Testis (tissue), 3 donors: ENCODE results near the gene PRXL2C. TPM values are rescaled to one million over a fixed set of nuclear protein-coding genes. Genes with fewer than 3 reads are reported as not detected.

ENCODE experiments used
- DNase-seq: peaks from one replicate; pipeline ENCODE4 v3.0.0-alpha.2; 2019
- H3K27ac ChIP-seq, 2 donors: fragments of 200-600 bp; sonication (generic); one replicate each; pipeline ENCODE4 v1.5.1; 2019
- H3K27me3 ChIP-seq: fragments of 200-600 bp; sonication (generic); one replicate; pipeline ENCODE4 v1.5.1; 2019
- H3K36me3 ChIP-seq: fragments of 200-600 bp; sonication (generic); one replicate; pipeline ENCODE4 v1.5.1; 2017; ENCODE audit warnings: low read depth; ENCODE audit errors: missing control alignments
- H3K4me1 ChIP-seq: fragments of 200-600 bp; sonication (generic); one replicate; pipeline ENCODE4 v1.5.1; 2019
- H3K4me3 ChIP-seq, 2 donors: fragments of 200-600 bp; sonication (generic); one replicate each; pipeline ENCODE4 v1.5.1; 2017 to 2019
- H3K9me3 ChIP-seq: fragments of 200-600 bp; sonication (generic); one replicate; pipeline ENCODE4 v1.5.1; 2017
- POLR2A ChIP-seq: fragments of 450-650 bp; IDR thresholded peaks from one replicate; pipeline ENCODE4 v1.6.1; 2017; ENCODE audit warnings: antibody characterized with exemption, mild to moderate bottlenecking, moderate library complexity
- WGBS, 2 donors: methylation state at CpG; one replicate each; pipeline ENCODE4 v1.1.5; 2018; 5-methylcytosine and 5-hydroxymethylcytosine counted together
- intact Hi-C: fragments of 100-400 bp; cut with DNase I; formaldehyde crosslinking; loops from one replicate; pipeline ENCODE4 v1.15.1; 2023; ENCODE audit warnings: low total_unique reads
- polyA plus RNA-seq: library from polyadenylated mRNA; stranded (reverse); fragments of 350-450 nt; fragmentation: Illumina TruSeq; extraction: RNeasy Lipid Tissue Mini Kit (QIAGEN cat#74804); gene quantifications from one replicate; pipeline ENCODE4 v1.2.3, GENCODE V29; 2014; ENCODE audit warnings: low read depth, low replicate concordance; ENCODE audit not compliant: insufficient read depth
- total RNA-seq, 2 donors: library from RNA; depleted of rRNA; stranded (reverse); fragments of >200 nt; gene quantifications; one replicate each; pipeline ENCODE4 v1.2.3, GENCODE V29; 2016
- TF ChIP-seq, protein P1 (sequence below), 3 experiments: fragments of 450-650 bp in 2 of 3; fragments of 200-600 bp in 1 of 3; sonication (generic) in 1 of 3; IDR thresholded peaks; one replicate each; pipeline ENCODE4 v1.5.1; 2016 to 2019; ENCODE audit warnings: antibody characterized with exemption in 3 of 3, mild to moderate bottlenecking in 2 of 3, moderate library complexity in 1 of 3

The PRXL2C gene
- total and polyA plus RNA-seq, 3 donors from 2014 or later: 12.8 to 17.5 (median 15.8) TPM

DNA sequence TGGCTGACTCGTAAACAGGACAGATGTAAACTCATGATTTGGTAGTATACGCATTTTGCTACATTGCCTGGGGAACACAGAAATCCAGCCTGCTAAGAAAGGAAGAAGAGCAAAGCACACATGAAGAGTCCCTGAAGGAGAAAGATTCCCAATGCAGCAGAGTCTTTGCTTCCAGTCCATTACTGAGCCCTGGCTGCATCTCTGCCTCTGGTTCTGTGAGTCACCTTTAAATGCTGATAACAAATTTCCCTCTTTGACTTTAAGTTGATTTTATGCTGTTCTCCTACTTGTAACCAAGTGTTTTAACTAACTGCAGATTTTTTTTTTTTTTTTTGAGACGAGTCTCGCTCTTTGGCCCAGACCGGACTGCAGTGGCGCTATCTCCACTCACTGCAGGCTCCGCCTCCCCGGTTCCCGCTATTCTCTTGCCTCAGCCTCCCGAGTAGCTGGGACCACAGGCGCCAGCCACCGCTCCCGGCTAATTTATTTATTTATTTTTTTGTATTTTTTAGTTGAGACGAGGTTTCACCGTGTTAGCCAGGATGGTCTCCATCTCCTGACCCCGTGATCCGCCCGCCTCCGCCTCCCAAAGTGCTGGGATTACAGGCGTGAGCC is 8.5 kb upstream of the PRXL2C start:
- Histone ChIP-seq H3K36me3 (no peaks in the 10 kb centered on the region), H3K9me3 (no peaks in the 10 kb centered on the region), H3K4me3 (no peak overlapping the region), H3K4me1 (no peaks in the 10 kb centered on the region), H3K27ac (no peak overlapping the region), H3K27me3 (no peaks in the 10 kb centered on the region)
- DNase-seq: no peak
- 52 to 75% methylated on average over 20 of the region's 20 CpGs for WGBS, 2 donors
- TF ChIP-seq, protein P1, sequence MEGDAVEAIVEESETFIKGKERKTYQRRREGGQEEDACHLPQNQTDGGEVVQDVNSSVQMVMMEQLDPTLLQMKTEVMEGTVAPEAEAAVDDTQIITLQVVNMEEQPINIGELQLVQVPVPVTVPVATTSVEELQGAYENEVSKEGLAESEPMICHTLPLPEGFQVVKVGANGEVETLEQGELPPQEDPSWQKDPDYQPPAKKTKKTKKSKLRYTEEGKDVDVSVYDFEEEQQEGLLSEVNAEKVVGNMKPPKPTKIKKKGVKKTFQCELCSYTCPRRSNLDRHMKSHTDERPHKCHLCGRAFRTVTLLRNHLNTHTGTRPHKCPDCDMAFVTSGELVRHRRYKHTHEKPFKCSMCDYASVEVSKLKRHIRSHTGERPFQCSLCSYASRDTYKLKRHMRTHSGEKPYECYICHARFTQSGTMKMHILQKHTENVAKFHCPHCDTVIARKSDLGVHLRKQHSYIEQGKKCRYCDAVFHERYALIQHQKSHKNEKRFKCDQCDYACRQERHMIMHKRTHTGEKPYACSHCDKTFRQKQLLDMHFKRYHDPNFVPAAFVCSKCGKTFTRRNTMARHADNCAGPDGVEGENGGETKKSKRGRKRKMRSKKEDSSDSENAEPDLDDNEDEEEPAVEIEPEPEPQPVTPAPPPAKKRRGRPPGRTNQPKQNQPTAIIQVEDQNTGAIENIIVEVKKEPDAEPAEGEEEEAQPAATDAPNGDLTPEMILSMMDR (IDR thresholded peaks at IDR 0.05): no peak
- TF ChIP-seq POLR2A: no peak
- intact Hi-C loops: loop anchor here (10.0 kb wide), 1 partner anchor 339 kb away; no protein-coding TSS in a partner anchor

DNA sequence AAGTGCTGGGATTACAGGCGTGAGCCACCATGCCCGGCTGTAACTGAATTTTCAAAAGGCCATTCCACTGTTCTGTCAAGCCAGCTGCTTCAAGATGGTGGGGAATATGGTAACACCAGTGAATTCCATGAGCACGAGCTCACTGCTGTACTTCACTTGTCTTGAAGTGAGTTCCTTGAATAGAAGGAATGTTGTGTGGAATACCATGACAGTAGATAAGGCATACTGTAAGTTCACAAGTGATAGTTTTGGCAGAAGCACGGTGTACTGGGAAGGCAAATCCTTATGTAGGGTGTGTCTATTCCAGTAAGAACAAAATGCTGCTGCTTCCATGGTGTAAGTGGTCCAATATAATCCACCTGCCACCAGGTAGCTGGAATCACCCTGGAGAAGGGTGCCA is 6.6 kb upstream of the PRXL2C start:
- intact Hi-C loops: loop anchor here (10.0 kb wide), 1 partner anchor 337 kb away; no protein-coding TSS in a partner anchor
- H3K27ac ChIP-seq: no peak overlapping the region
- no peaks in the 10 kb centered on the region for H3K36me3 ChIP-seq
- no peak for DNase-seq
- H3K9me3 ChIP-seq: no peaks in the 10 kb centered on the region
- H3K4me1 ChIP-seq: no peaks in the 10 kb centered on the region
- H3K27me3 ChIP-seq: no peaks in the 10 kb centered on the region
- TF ChIP-seq POLR2A: no peak
- WGBS, 2 donors: 78 to 84% methylated on average over 4 of the region's 4 CpGs
- H3K4me3 ChIP-seq: no peak overlapping the region

DNA sequence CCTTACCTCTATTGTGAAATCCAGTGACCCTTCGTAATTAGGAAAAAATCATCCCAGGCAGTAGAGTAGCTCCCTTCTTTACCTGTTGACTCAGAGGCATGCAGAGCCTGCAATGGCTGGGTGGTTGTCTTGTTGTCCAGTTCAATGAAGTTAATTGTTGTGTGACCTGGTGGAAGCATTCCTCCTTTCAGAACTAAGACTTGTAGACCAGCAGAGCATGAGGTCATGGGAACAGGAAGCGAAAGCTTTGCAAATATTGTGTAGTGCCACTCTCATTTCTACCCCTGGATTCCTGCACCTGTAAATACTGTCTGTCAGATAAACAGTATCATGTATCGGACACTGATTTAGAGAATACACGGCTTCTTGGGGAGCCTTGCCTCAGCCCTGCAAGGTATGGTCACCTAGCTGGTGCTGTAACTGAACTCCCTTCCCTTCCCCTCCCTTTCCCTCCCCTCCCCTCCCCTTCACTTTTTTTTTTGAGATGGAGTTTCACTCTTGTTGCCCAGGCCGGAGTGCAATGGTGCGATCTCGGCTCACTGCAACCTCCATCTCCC is 5.7 kb upstream of the PRXL2C start:
- WGBS, 2 donors: 91 to 99% methylated on average over 7 of the region's 7 CpGs
- intact Hi-C loops: loop anchor here (10.0 kb wide), 1 partner anchor 336 kb away; no protein-coding TSS in a partner anchor
- H3K27ac ChIP-seq: no peak overlapping the region
- H3K9me3 ChIP-seq: no peaks in the 10 kb centered on the region
- H3K36me3 ChIP-seq: no peaks in the 10 kb centered on the region
- no peak for TF ChIP-seq POLR2A
- TF ChIP-seq, protein P1 (IDR thresholded peaks at IDR 0.05): no peak
- no peaks in the 10 kb centered on the region for H3K27me3 ChIP-seq
- DNase-seq: no peak
- peaks cover under 1% of the 10 kb centered on the region for H3K4me1 ChIP-seq
- no peak overlapping the region for H3K4me3 ChIP-seq

DNA sequence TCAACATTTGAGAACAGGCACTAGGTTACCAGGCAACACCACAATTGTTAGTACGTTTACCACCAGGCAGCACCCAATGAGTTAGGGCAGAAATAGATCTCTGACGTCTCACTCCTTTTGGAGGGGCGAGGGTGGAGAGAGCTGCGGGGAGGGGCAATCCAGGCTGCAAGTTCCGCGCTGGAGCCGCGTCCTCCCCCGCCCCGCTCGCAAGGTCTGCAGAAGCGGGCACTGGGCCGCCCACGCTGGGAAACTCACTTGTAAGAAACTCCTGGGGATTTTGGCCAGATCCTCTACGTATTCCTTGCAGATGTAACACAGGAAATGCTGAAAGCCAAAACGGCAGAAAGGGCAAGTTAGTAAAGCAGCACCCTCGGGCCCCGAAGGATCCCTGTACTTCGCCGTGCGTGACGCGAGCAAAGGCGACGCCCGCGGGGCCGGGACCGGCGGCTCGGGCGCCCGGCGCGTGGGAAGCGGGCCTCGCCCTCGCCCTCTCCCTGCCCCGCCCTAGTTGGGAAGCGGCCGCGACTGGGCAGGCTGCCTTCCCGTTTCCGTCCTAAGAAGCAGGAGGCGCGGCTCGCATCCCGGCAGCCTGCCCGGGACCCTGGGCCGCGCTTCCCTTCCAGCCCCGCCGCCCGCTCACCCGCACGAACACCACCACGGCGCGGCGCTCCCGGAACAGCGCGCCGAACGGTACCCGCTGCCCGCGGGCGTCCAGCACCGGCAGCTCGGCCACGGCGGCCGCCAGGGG is 493 bp downstream of the PRXL2C start:
- TF ChIP-seq, protein P1 (IDR thresholded peaks at IDR 0.05): peak in 1 of 3 experiments; percentile 34
- no peak for TF ChIP-seq POLR2A
- Histone ChIP-seq H3K27ac (peak overlapping the region; percentile 95 to 98), H3K27me3 (no peaks in the 10 kb centered on the region), H3K36me3 (no peaks in the 10 kb centered on the region), H3K4me1 (peaks cover 8% of the 10 kb centered on the region), H3K9me3 (no peaks in the 10 kb centered on the region), H3K4me3 (peak overlapping the region; percentile 80 to 84)
- peak; percentile 89 for DNase-seq
- intact Hi-C loops: no loop called here
- 1% methylated on average over 24 to 53 of the region's 74 CpGs for WGBS, 2 donors

DNA sequence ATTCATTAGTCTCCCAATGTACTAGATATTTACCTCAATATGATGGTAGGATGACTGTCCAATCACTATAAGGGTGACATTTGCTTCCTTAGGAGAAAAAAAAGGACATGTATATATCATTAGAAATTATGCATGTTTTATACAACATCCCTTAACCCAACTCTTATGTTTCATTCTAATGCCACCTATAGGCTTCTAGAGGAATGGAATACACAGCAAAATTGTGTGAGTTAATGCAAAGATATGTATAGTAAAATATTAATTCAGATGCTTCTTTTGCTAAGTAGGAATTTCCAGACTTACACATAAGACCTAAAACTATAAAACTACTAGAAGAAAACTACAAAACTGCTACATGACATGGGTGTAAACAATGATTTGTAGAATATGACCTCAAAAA is 3.5 kb downstream of the PRXL2C start:
- H3K27ac ChIP-seq: no peak overlapping the region
- no peak overlapping the region for H3K4me3 ChIP-seq
- no peaks in the 10 kb centered on the region for H3K9me3 ChIP-seq
- H3K4me1 ChIP-seq: peaks cover 8% of the 10 kb centered on the region
- TF ChIP-seq POLR2A: no peak
- TF ChIP-seq, protein P1 (IDR thresholded peaks at IDR 0.05): no peak
- H3K36me3 ChIP-seq: no peaks in the 10 kb centered on the region
- DNase-seq: no peak
- no peaks in the 10 kb centered on the region for H3K27me3 ChIP-seq
- intact Hi-C loops: no loop called here
